CD14-positive monocyte (primary cell): Measurements from ENCODE around the gene SNW1. TPM values are rescaled to one million over a fixed set of nuclear protein-coding genes. Genes with fewer than 3 reads are reported as not detected.
"Not testable (repeated sequence)": the region's sequence is repeated elsewhere in the genome, so short reads cannot be mapped to it uniquely, and the experiment has no call there.

Experiments used
- DNase-seq, 3 donors: peaks; one replicate each; pipeline ENCODE4 v3.0.0-alpha.2; 2011 to 2022
- H2AFZ ChIP-seq: 2 replicates; pipeline ENCODE4 v1.6.0; 2012; ENCODE audit warnings: mild to moderate bottlenecking, low read depth, low read length, inconsistent platforms; ENCODE audit not compliant: insufficient read depth, poor library complexity, severe bottlenecking
- H3K27ac ChIP-seq, 2 donors: 1 replicate in 1 of 2; 2 replicates in 1 of 2; pipeline ENCODE4 v1.5.1; 2012 to 2013; ENCODE audit warnings: low read length in 2 of 2, control low read depth in 1 of 2, inconsistent platforms in 1 of 2, low read depth in 1 of 2, mild to moderate bottlenecking in 1 of 2
- H3K27me3 ChIP-seq, 2 donors: one replicate each; pipeline versions ENCODE4 v1.6.0 to v1.6.1; 2011 to 2013; ENCODE audit warnings: low read length in 2 of 2; ENCODE audit not compliant: control insufficient read depth in 2 of 2, insufficient read depth in 2 of 2
- H3K36me3 ChIP-seq, 2 donors: replicated peaks in 1 of 2; 1 replicate in 1 of 2; 2 replicates in 1 of 2; pipeline versions ENCODE4 v1.5.1 to v1.6.1; 2012 to 2013; ENCODE audit warnings: low read length in 2 of 2, control low read depth in 1 of 2, inconsistent platforms in 1 of 2, mild to moderate bottlenecking in 1 of 2; ENCODE audit not compliant: insufficient read depth in 2 of 2, control insufficient read depth in 1 of 2
- H3K4me1 ChIP-seq, 2 donors: 1 replicate in 1 of 2; 2 replicates in 1 of 2; pipeline versions ENCODE4 v1.5.1 to v1.6.1; 2012 to 2013; ENCODE audit warnings: low read length in 2 of 2, control low read depth in 1 of 2, inconsistent platforms in 1 of 2, mild to moderate bottlenecking in 1 of 2, moderate library complexity in 1 of 2; ENCODE audit not compliant: insufficient read depth in 2 of 2, control insufficient read depth in 1 of 2
- H3K4me2 ChIP-seq: replicated peaks from 2 replicates; pipeline ENCODE3; 2012; ENCODE audit warnings: low read length, moderate library complexity, mild to moderate bottlenecking; ENCODE audit not compliant: poor library complexity, severe bottlenecking; ENCODE audit errors: extremely low read depth
- H3K4me3 ChIP-seq, 3 experiments: fragments of 200-600 bp in 1 of 3; sonication (generic) in 1 of 3; replicated peaks in 1 of 3; 1 replicate in 2 of 3; 2 replicates in 1 of 3; pipeline ENCODE4 v1.5.1; 2011 to 2013; ENCODE audit warnings: low read length in 3 of 3, mild to moderate bottlenecking in 3 of 3, control low read depth in 2 of 3, low read depth in 2 of 3, inconsistent platforms in 1 of 3, moderate library complexity in 1 of 3
- H3K79me2 ChIP-seq: 2 replicates; pipeline ENCODE4 v1.6.0; 2012; ENCODE audit warnings: mild to moderate bottlenecking, control low read depth, inconsistent platforms, low read length, moderate library complexity; ENCODE audit not compliant: insufficient read depth
- H3K9ac ChIP-seq: 2 replicates; pipeline ENCODE4 v1.6.0; 2017; ENCODE audit warnings: low read length, mild to moderate bottlenecking; ENCODE audit not compliant: insufficient read depth, poor library complexity, severe bottlenecking
- H3K9me3 ChIP-seq, 2 donors: replicated peaks in 1 of 2; 1 replicate in 1 of 2; 2 replicates in 1 of 2; pipeline versions ENCODE4 v1.5.1 to v1.6.1; 2012 to 2013; ENCODE audit warnings: low read length in 2 of 2, control low read depth in 1 of 2; ENCODE audit not compliant: control insufficient read depth in 1 of 2, insufficient read depth in 1 of 2
- H4K20me1 ChIP-seq: 2 replicates; pipeline ENCODE4 v1.6.0; 2012; ENCODE audit warnings: mild to moderate bottlenecking, low read length, control low read depth, moderate library complexity; ENCODE audit not compliant: insufficient read depth
- H3K27ac Mint-ChIP-seq, 7 donors: one replicate each; pipeline ENCODE4 v1.8.0; 2020; ENCODE audit warnings: mild to moderate bottlenecking in 7 of 7, mixed read lengths in 7 of 7, moderate library complexity in 6 of 7, inconsistent platforms in 2 of 7
- H3K27me3 Mint-ChIP-seq, 3 donors: one replicate each; pipeline ENCODE4 v1.8.0; 2021 to 2022; ENCODE audit warnings: low read depth in 3 of 3, mild to moderate bottlenecking in 3 of 3, mixed read lengths in 3 of 3, moderate library complexity in 3 of 3, inconsistent platforms in 1 of 3
- H3K36me3 Mint-ChIP-seq, 2 donors: one replicate each; pipeline ENCODE4 v1.8.0; 2020; ENCODE audit warnings: mixed read lengths in 2 of 2, inconsistent platforms in 1 of 2, mild to moderate bottlenecking in 1 of 2
- H3K4me1 Mint-ChIP-seq: one replicate; pipeline ENCODE4 v1.8.0; 2020; ENCODE audit warnings: mild to moderate bottlenecking, mixed read lengths
- H3K4me3 Mint-ChIP-seq, 2 donors: one replicate each; pipeline ENCODE4 v1.8.0; 2020; ENCODE audit warnings: mild to moderate bottlenecking in 2 of 2, mixed read lengths in 2 of 2, moderate library complexity in 1 of 2
- H3K9me3 Mint-ChIP-seq, 7 donors: one replicate each; pipeline ENCODE4 v1.8.0; 2020 to 2022; ENCODE audit warnings: mixed read lengths in 7 of 7, mild to moderate bottlenecking in 6 of 7, moderate library complexity in 6 of 7, inconsistent platforms in 2 of 7
- WGBS: methylation state at CpG from one replicate; pipeline ENCODE4 v1.1.5; 2013; ENCODE audit warnings: missing lambda C conversion rate; ENCODE audit not compliant: insufficient coverage; 5-methylcytosine and 5-hydroxymethylcytosine counted together
- intact Hi-C, 2 donors: fragments of 100-400 bp; cut with micrococcal nuclease; formaldehyde crosslinking; loops; one replicate each; pipeline versions ENCODE4 v1.15.0 to v1.15.1; 2023
- polyA plus RNA-seq, 3 donors: library from polyadenylated mRNA; depleted of rRNA in 1 of 3; unstranded in 2 of 3; stranded (reverse) in 1 of 3; fragments of 300-500 nt in 2 of 3; fragments of >200 nt in 1 of 3; fragmentation: Illumina TruSeq in 2 of 3; gene quantifications; 1 replicate in 2 of 3; 2 replicates in 1 of 3; pipeline ENCODE4 v1.2.3, GENCODE V29; 2012 to 2021
- TF ChIP-seq, protein P1 (sequence below): fragments of 200-600 bp; IDR thresholded peaks from one replicate; pipeline ENCODE4 v1.8.0; 2022; ENCODE audit warnings: antibody characterized with exemption, mild to moderate bottlenecking

SNW1 gene
- polyA plus RNA-seq, 3 donors: 17.4 to 74.6 (median 50.6) TPM

DNA sequence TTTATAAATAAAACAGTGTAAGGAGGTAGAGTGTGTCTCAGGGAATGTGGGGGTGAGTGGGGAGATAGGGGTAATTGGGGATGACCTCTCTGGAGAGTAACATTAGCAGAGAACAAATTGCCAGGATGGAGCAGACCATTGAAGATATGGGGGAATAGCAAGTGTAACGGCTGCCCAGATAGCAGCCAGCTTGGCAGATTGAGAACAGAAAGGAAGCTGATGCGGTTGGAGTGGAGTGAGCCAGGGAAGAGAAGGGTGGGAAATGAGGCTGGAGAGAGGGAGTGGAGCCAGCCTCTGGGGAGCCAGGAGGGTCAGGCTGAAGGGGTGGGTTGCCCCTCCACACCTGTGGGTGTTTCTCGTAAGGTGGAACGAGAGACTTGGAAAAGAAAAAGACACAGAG is 33.4 kb upstream of the SNW1 start:
- Mint-ChIP-seq H3K9me3 (peaks cover 0 to 2% (median 0%) of the 10 kb centered on the region in 7 donors), H3K27ac (no peak overlapping the region), H3K36me3 (no peaks in the 10 kb centered on the region), H3K27me3 (peaks cover 10 to 14% (median 13%) of the 10 kb centered on the region in 3 donors), H3K4me3 (no peak overlapping the region), H3K4me1 (peaks cover under 1% of the 10 kb centered on the region)
- Histone ChIP-seq H3K4me3 (no peak overlapping the region), H3K27ac (no peak overlapping the region), H4K20me1 (no peaks in the 10 kb centered on the region), H3K36me3 (no peaks in the 10 kb centered on the region), H3K4me1 (no peaks in the 10 kb centered on the region), H3K79me2 (no peaks in the 10 kb centered on the region), H3K27me3 (no peaks in the 10 kb centered on the region), H3K9me3 (no peaks in the 10 kb centered on the region), H3K9ac (no peak overlapping the region), H3K4me2 (no peak overlapping the region), H2AFZ (no peak overlapping the region)
- TF ChIP-seq, protein P1, sequence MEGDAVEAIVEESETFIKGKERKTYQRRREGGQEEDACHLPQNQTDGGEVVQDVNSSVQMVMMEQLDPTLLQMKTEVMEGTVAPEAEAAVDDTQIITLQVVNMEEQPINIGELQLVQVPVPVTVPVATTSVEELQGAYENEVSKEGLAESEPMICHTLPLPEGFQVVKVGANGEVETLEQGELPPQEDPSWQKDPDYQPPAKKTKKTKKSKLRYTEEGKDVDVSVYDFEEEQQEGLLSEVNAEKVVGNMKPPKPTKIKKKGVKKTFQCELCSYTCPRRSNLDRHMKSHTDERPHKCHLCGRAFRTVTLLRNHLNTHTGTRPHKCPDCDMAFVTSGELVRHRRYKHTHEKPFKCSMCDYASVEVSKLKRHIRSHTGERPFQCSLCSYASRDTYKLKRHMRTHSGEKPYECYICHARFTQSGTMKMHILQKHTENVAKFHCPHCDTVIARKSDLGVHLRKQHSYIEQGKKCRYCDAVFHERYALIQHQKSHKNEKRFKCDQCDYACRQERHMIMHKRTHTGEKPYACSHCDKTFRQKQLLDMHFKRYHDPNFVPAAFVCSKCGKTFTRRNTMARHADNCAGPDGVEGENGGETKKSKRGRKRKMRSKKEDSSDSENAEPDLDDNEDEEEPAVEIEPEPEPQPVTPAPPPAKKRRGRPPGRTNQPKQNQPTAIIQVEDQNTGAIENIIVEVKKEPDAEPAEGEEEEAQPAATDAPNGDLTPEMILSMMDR: no peak
- 86% methylated on average over 4 of the region's 4 CpGs for WGBS
- intact Hi-C loops: no loop called here
- DNase-seq: no peak

DNA sequence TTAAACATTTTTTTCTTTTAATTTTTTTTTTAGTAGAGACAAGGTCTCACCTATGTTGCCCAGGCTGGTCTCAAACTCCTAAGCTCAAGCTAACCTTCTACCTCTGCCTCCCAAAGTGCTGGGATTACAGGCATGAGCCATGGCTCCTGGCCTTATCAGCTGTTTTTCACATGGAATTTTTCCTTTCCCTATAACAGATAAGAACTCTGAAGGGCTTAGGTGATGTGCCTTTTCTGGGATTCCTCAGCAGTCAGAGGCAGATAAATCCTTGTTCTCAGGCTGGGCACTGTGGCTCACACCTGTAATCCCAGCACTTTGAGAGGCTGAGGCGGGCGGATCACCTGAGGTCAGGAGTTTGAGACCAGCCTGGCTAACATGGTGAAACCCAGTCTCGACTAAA is 32.3 kb upstream of the SNW1 start:
- H3K27me3 ChIP-seq, H3K36me3 ChIP-seq, H3K4me1 Mint-ChIP-seq, H3K27ac Mint-ChIP-seq, H3K36me3 Mint-ChIP-seq, intact Hi-C loops, DNase-seq, H3K9me3 ChIP-seq, H3K4me2 ChIP-seq, H3K4me3 ChIP-seq, H3K4me1 ChIP-seq, H3K27ac ChIP-seq, H2AFZ ChIP-seq, H3K9me3 Mint-ChIP-seq, H3K4me3 Mint-ChIP-seq, H3K9ac ChIP-seq, H4K20me1 ChIP-seq, H3K79me2 ChIP-seq: not testable (repeated sequence)
- WGBS: 90% methylated on average over 2 of the region's 3 CpGs
- peaks cover 10 to 14% (median 14%) of the 10 kb centered on the region in 3 donors for H3K27me3 Mint-ChIP-seq
